HG03442 (cell line): ENCODE measurements around the gene NTHL1.
A peak's percentile ranks its signal among the peaks of the same experiment; 100 is the strongest.

Source experiments
- ATAC-seq: cut with Tn5 transposase; IDR thresholded peaks from one replicate; pipeline ENCODE4 v1.9.1; 2021; ENCODE audit warnings: mild to moderate bottlenecking, moderate library complexity; ENCODE audit not compliant: unreplicated experiment

NTHL1 gene

GRCh38 chr16:2047330-2048115, at the start of gene NTHL1, which contains the start of gene TSC2:
TSS of gene NTHL1 (minus strand) at chr16:2047834. CDS start at chr16:2047823, 11 bp downstream.
TSS of gene TSC2 (plus strand) at chr16:2047985. CDS start at chr16:2048616, 631 bp downstream.
- ATAC-seq: peak; percentile 88

GRCh38 chr16:2096853-2097595, 49.4 kb upstream of the NTHL1 start:
- no peak for ATAC-seq

GRCh38 chr16:2095918-2096582, 48.4 kb upstream of the NTHL1 start:
- no peak for ATAC-seq

- no peak for ATAC-seq
Measured at GRCh38 chr16:2095315-2095853, 47.8 kb upstream of the NTHL1 start.

- ATAC-seq: no peak
Measured at GRCh38 chr16:2093793-2094192, 46.2 kb upstream of the NTHL1 start.

- no peak for ATAC-seq
Measured at GRCh38 chr16:2092866-2093265, 45.2 kb upstream of the NTHL1 start.

- no peak for ATAC-seq
Measured at GRCh38 chr16:2092256-2092620, 44.6 kb upstream of the NTHL1 start.

GRCh38 chr16:2091547-2092255, 44.1 kb upstream of the NTHL1 start:
- no peak for ATAC-seq

- no peak for ATAC-seq
Measured at GRCh38 chr16:2090777-2091546, 43.3 kb upstream of the NTHL1 start.

- no peak for ATAC-seq
Measured at GRCh38 chr16:2090481-2090776, 42.8 kb upstream of the NTHL1 start.

- ATAC-seq: no peak
Measured at GRCh38 chr16:2089706-2090480, 42.3 kb upstream of the NTHL1 start.

GRCh38 chr16:2088759-2089358, 41.2 kb upstream of the NTHL1 start:
- ATAC-seq: no peak

- ATAC-seq: no peak
Measured at GRCh38 chr16:2087748-2088631, 40.4 kb upstream of the NTHL1 start.

- no peak for ATAC-seq
Measured at GRCh38 chr16:2086812-2087747, 39.4 kb upstream of the NTHL1 start.

GRCh38 chr16:2086106-2086742, 38.6 kb upstream of the NTHL1 start:
- ATAC-seq: no peak

GRCh38 chr16:2085669-2086068, 38.0 kb upstream of the NTHL1 start:
- no peak for ATAC-seq
